Kidney capillary endothelial cell (primary cell): ENCODE results near the gene BTBD19.

Experiments
- DNase-seq: peaks from one replicate; pipeline ENCODE4 v3.0.0-alpha.2; 2018; ENCODE audit warnings: low spot score

Gene BTBD19

DNA sequence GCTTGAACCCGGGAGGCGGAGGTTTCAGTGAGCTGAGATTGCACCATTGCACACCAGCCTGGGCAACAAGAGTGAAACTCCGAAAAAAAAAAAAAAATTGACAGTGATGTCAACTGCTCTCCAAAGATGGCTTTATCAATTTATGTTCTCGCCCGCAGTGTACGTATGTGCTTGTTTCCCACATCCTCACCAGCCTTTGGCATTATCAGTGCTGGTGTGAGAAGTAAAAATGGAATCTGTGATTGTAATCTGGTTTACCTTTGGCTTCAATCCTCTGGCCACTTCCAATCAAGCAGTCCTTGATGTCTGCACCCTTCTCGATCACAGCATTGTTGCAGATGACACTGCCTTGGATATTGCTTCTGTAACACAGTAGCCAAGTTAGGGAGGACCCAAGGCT lies 49.1 kb downstream of the BTBD19 start:
- no peak for DNase-seq

DNA sequence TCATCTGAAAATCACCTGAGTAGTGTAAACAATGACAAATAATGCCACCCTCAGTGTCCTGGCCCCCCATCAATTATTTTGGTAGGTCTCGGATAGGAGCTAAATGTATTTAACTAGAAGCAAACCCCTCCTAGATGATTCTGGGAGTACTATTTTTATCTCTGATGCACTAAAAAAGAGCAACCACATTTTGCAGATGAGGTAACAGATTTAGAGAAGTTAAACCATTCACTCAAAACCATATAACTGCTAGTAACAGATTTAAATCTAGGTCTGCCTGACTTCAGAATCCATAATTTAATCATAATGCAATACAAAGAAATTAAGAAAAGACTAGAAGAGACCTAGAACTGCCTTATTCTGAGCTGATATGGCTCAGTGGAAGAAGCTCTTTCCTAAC lies 52.0 kb downstream of the BTBD19 start:
- no peak for DNase-seq

DNA sequence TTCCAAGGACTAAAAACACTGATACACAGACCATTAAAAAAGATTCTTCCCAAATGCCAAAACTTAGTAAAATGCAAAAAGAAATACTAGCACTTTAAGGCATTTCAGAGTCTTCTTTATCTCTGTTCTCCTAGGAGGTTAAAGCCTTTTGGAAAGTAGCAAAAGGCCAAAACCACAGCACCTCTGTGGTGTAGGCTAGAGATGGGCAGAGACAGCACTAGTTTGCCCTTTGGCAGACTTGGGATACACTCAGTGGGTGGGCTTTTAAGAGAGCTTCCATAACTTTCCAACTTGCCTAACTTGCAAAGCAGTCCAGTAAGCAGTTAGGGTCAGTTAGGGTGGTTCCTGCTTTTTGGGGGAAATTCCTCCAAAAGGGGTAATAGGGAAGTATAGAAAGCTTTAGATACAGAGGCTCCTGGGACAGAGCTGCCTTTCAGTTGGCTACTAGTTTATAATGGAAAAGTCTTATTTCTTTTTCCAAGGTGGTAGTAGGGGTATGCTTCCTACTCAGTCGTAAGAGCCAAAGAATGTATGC lies 52.6 kb downstream of the BTBD19 start:
- no peak for DNase-seq

DNA sequence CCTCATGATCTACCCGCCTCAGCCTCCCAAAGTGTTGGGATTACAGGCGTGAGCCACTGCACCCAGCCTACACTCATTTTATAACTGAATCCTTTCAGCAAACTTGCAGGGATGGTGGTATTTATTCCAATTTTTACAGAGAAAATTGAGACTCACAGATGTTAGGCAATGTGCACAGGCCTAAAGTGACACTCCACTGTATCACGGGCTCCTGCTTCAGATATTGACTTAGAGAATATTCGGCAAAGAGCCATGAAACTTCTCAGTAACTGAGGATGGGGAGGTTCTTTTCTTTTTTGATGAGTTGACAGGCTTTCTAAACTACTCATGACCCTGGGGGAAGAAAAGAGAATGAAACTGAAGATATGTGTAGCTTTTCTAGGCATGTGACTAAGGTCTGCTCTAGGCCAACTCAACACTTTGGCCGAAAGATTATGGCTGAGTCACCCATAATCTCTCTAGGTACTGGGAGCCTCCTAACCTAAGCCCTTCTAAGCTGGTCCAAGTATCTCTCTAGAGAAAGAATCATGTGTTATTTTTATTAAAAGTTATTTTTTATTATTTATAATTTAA lies 54.6 kb downstream of the BTBD19 start:
- no peak for DNase-seq
